K562 (cell line): ENCODE results near the gene SCFD1.

ENCODE experiments used
- CHD4 ChIP-seq: fragments of 200-600 bp; sonication (generic); IDR thresholded peaks from 3 replicates; pipeline ENCODE4 v1.6.1; 2012; ENCODE audit warnings: low read depth, mild to moderate bottlenecking, mixed read lengths, low read length, inconsistent platforms; ENCODE audit not compliant: insufficient read depth, insufficient replicate concordance, poor library complexity, severe bottlenecking
- KDM5B ChIP-seq: fragments of 200-600 bp; sonication (generic); IDR thresholded peaks from 2 replicates; pipeline ENCODE4 v1.6.1; 2012; ENCODE audit warnings: low read depth, mild to moderate bottlenecking, moderate library complexity, low read length, control low read depth, inconsistent platforms; ENCODE audit not compliant: insufficient replicate concordance
- KLF13 ChIP-seq: fragments of 450-650 bp; IDR thresholded peaks from 2 replicates; pipeline ENCODE4 v1.6.1; 2016; ENCODE audit warnings: missing genetic modification characterization, low read depth, mild to moderate bottlenecking, missing compliant biosample characterization, moderate library complexity, borderline replicate concordance
- MAFK ChIP-seq: IDR thresholded peaks from 2 replicates; pipeline ENCODE4 v1.6.1; 2011; ENCODE audit warnings: low read length, improper control_type of control experiment
- POLR2A ChIP-seq: fragments of 450-650 bp; conservative IDR thresholded peaks from 2 replicates; pipeline ENCODE4 v1.6.1; 2016
- POLR2B ChIP-seq: fragments of 450-650 bp; IDR thresholded peaks from 2 replicates; pipeline ENCODE4 v1.6.1; 2018; ENCODE audit warnings: low read depth; ENCODE audit not compliant: partially characterized antibody
- PTRF ChIP-seq: fragments of 450-650 bp; IDR thresholded peaks from 2 replicates; pipeline ENCODE4 v1.6.1; 2016; ENCODE audit warnings: mild to moderate bottlenecking, missing genetic modification characterization, missing compliant biosample characterization
- RFX5 ChIP-seq: IDR thresholded peaks from 2 replicates; pipeline ENCODE4 v1.6.1; 2011; ENCODE audit warnings: low read depth, mild to moderate bottlenecking, improper control_type of control experiment, low read length
- SIN3A ChIP-seq, 2 experiments: fragments of 150-350 bp in 1 of 2; IDR thresholded peaks; 2 replicates each; pipeline ENCODE4 v1.6.1; 2011 to 2016; ENCODE audit warnings: borderline replicate concordance in 2 of 2, low read depth in 2 of 2, low read length in 2 of 2, mild to moderate bottlenecking in 2 of 2, moderate library complexity in 2 of 2; ENCODE audit not compliant: control insufficient read depth in 1 of 2
- WHSC1 ChIP-seq: IDR thresholded peaks from one replicate; pipeline ENCODE4 v1.6.1; 2012; ENCODE audit warnings: low read length, control low read depth, inconsistent platforms
- YBX1 ChIP-seq: fragments of 450-650 bp; IDR thresholded peaks from 2 replicates; pipeline ENCODE4 v1.7.1; 2016; ENCODE audit warnings: mild to moderate bottlenecking
- ZNF133 ChIP-seq: fragments of 250-450 bp; sonication (Bioruptor Pico); IDR thresholded peaks from 2 replicates; pipeline ENCODE4 v1.4.0; 2020; ENCODE audit warnings: mild to moderate bottlenecking
- TF ChIP-seq, protein P1 (sequence below), 3 experiments: IDR thresholded peaks in 2 of 3; conservative IDR thresholded peaks in 1 of 3; 2 replicates each; pipeline ENCODE4 v1.5.1; 2011 to 2012; ENCODE audit warnings: low read length in 3 of 3, mild to moderate bottlenecking in 3 of 3, control low read depth in 2 of 3, improper control_type of control experiment in 1 of 3, inconsistent platforms in 1 of 3, low read depth in 1 of 3, mixed read lengths in 1 of 3, moderate library complexity in 1 of 3; ENCODE audit not compliant: insufficient read depth in 2 of 3
- TF ChIP-seq, protein P2 (sequence below): sonication (generic); formaldehyde crosslinking; IDR thresholded peaks from 2 replicates; pipeline ENCODE4 v1.8.1; 2023; ENCODE audit warnings: mild to moderate bottlenecking, missing genetic modification reagents

DNA sequence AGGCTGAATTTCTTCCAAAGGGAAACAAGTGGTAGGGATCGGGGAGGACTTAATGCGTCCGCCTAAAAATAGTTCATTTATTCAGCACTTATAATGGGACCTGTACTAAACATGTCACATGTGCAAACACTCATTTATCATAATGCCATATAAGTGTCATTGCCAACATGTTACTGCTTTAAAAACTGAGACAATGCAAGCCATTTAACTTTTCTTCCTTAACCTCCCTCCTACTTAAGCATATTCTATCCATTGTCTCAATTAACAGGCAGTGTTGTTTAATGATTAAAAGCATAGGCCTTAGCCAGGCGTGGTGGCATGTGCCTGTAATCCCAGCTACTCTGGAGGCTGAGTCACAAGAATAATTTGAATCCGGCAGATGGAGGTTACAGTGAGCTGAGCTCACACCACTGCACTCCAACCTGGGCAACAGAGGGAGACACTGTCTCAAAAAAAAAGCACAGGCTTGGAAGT is 13.5 kb upstream of the SCFD1 start:
- TF ChIP-seq YBX1: no peak
- TF ChIP-seq, protein P1, sequence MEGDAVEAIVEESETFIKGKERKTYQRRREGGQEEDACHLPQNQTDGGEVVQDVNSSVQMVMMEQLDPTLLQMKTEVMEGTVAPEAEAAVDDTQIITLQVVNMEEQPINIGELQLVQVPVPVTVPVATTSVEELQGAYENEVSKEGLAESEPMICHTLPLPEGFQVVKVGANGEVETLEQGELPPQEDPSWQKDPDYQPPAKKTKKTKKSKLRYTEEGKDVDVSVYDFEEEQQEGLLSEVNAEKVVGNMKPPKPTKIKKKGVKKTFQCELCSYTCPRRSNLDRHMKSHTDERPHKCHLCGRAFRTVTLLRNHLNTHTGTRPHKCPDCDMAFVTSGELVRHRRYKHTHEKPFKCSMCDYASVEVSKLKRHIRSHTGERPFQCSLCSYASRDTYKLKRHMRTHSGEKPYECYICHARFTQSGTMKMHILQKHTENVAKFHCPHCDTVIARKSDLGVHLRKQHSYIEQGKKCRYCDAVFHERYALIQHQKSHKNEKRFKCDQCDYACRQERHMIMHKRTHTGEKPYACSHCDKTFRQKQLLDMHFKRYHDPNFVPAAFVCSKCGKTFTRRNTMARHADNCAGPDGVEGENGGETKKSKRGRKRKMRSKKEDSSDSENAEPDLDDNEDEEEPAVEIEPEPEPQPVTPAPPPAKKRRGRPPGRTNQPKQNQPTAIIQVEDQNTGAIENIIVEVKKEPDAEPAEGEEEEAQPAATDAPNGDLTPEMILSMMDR (IDR thresholded peaks at IDR 0.05 in 2 of 3, conservative IDR thresholded peaks at IDR 0.05 in 1 of 3; ENCODE audit: insufficient read depth in 2 of 3, low read depth in 1 of 3, low read length in 3 of 3): no peak
- TF ChIP-seq RFX5: no peak
- no peak for TF ChIP-seq SIN3A (IDR thresholded peaks at IDR 0.05; ENCODE audit: borderline replicate concordance in 2 of 2, control insufficient read depth in 1 of 2, low read depth in 2 of 2, low read length in 2 of 2)
- no peak for TF ChIP-seq KDM5B
- no peak for TF ChIP-seq ZNF133 (CRISPR knock-in tag)
- TF ChIP-seq CHD4: no peak
- TF ChIP-seq, protein P2, sequence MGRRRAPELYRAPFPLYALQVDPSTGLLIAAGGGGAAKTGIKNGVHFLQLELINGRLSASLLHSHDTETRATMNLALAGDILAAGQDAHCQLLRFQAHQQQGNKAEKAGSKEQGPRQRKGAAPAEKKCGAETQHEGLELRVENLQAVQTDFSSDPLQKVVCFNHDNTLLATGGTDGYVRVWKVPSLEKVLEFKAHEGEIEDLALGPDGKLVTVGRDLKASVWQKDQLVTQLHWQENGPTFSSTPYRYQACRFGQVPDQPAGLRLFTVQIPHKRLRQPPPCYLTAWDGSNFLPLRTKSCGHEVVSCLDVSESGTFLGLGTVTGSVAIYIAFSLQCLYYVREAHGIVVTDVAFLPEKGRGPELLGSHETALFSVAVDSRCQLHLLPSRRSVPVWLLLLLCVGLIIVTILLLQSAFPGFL (CRISPR knock-in tag): no peak
- TF ChIP-seq WHSC1: no peak
- TF ChIP-seq KLF13 (tag): no peak
- TF ChIP-seq PTRF: no peak
- TF ChIP-seq MAFK: no peak
- TF ChIP-seq POLR2A: no peak
- no peak for TF ChIP-seq POLR2B
